Smooth muscle cell (in vitro differentiated cells): ENCODE results near the gene LYPD5. TPM values are rescaled to one million over a fixed set of nuclear protein-coding genes. Genes with fewer than 3 reads are reported as not detected.

Experiments
- DNase-seq: peaks from one replicate; lab custom pipeline; 2025; ENCODE audit not compliant: unreplicated experiment; lab: John Stamatoyannopoulos, UW
- H2AFZ ChIP-seq: fragments of 200-600 bp; sonication (generic); 2 replicates; pipeline ENCODE4 v1.6.0; 2016; ENCODE audit warnings: antibody characterized with exemption, low read depth, mild to moderate bottlenecking
- H3F3A ChIP-seq: fragments of 200-600 bp; sonication (generic); 2 replicates; pipeline ENCODE4 v1.6.0; 2017; ENCODE audit warnings: antibody characterized with exemption, low read depth
- H3K27ac ChIP-seq: fragments of 200-600 bp; sonication (generic); 2 replicates; pipeline ENCODE4 v1.5.1; 2016; ENCODE audit warnings: low read depth, mild to moderate bottlenecking
- H3K27me3 ChIP-seq: fragments of 200-600 bp; sonication (generic); 2 replicates; pipeline ENCODE4 v1.6.1; 2016; ENCODE audit warnings: low read depth, mild to moderate bottlenecking
- H3K36me3 ChIP-seq: fragments of 200-600 bp; sonication (generic); 2 replicates; pipeline ENCODE4 v1.5.1; 2016; ENCODE audit warnings: low read depth
- H3K4me1 ChIP-seq: fragments of 200-600 bp; sonication (generic); 2 replicates; pipeline ENCODE4 v1.5.1; 2016; ENCODE audit warnings: low read depth
- H3K4me2 ChIP-seq: fragments of 200-600 bp; sonication (generic); 2 replicates; pipeline ENCODE4 v1.6.0; 2016; ENCODE audit warnings: mild to moderate bottlenecking
- H3K4me3 ChIP-seq: fragments of 200-600 bp; sonication (generic); 2 replicates; pipeline ENCODE4 v1.5.1; 2016; ENCODE audit warnings: mild to moderate bottlenecking
- H3K79me2 ChIP-seq: fragments of 200-600 bp; sonication (generic); 2 replicates; pipeline ENCODE4 v1.6.0; 2016; ENCODE audit warnings: low read depth, mild to moderate bottlenecking
- H3K9ac ChIP-seq: fragments of 200-600 bp; sonication (generic); 2 replicates; pipeline ENCODE4 v1.6.0; 2016; ENCODE audit warnings: low read depth
- H3K9me3 ChIP-seq: fragments of 200-600 bp; sonication (generic); replicated peaks from 2 replicates; pipeline ENCODE4 v1.5.1; 2016; ENCODE audit warnings: low read depth
- H4K20me1 ChIP-seq: fragments of 200-600 bp; sonication (generic); 2 replicates; pipeline ENCODE4 v1.6.0; 2016; ENCODE audit warnings: low read depth
- WGBS: methylation state at CpG from one replicate; pipeline ENCODE4 v1.1.7; 2016; ENCODE audit warnings: low lambda C conversion rate; 5-methylcytosine and 5-hydroxymethylcytosine counted together
- polyA plus RNA-seq: library from polyadenylated mRNA; unstranded; fragments of >200 nt; fragmentation: Nextera tagmentation; extraction: Ambion mirVana; gene quantifications from 2 replicates; pipeline ENCODE4 v1.2.1, GENCODE V29; 2016
- total RNA-seq: library from RNA; depleted of rRNA; stranded (reverse); fragments of >200 nt; gene quantifications from 2 replicates; pipeline ENCODE4 v1.2.3, GENCODE V29; 2014
- TF ChIP-seq, protein P1 (sequence below): fragments of 200-600 bp; sonication (generic); IDR thresholded peaks from 2 replicates; pipeline ENCODE4 v1.5.1; 2017; ENCODE audit warnings: borderline replicate concordance, mild to moderate bottlenecking, antibody characterized with exemption; ENCODE audit not compliant: insufficient read depth, poor library complexity, severe bottlenecking

The LYPD5 gene
- total and polyA plus RNA-seq, 2 experiments from 2014 or later = 2.7 to 3.1 TPM

DNA sequence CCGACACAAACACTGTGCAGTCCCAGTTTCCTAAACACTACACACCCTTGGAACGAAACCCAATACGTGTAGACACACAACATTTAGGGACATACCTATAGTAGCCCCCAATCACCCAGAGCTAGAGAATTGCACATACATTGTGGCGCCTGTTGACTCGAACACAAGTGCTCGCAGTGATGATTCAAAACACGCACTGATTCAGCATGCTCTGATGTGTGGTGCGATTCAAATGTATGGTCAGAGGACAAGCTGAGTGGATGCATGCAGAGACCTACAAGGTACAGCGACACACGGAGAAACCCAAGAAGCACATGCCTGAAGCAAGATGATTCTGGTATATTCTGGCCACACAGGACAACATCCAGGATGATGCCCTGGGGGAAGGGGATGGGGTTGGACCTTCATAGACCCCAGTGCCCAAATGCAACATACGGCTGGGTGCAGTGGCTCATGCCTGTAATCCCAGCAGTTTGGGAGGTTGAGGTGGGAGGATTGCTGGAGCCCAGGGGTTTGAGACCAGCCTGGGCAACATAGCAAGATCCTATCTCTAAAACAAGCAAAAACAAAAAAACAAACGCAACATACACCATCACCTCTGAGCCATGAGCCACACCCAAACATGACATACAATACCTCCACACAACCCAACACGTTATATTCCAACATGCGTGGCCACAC is 20.5 kb downstream of the LYPD5 start:
- no peak overlapping the region for H2AFZ ChIP-seq
- H3K9ac ChIP-seq = no peak overlapping the region
- no peaks in the 10 kb centered on the region for H4K20me1 ChIP-seq
- H3K27me3 ChIP-seq = no peaks in the 10 kb centered on the region
- TF ChIP-seq, protein P1, sequence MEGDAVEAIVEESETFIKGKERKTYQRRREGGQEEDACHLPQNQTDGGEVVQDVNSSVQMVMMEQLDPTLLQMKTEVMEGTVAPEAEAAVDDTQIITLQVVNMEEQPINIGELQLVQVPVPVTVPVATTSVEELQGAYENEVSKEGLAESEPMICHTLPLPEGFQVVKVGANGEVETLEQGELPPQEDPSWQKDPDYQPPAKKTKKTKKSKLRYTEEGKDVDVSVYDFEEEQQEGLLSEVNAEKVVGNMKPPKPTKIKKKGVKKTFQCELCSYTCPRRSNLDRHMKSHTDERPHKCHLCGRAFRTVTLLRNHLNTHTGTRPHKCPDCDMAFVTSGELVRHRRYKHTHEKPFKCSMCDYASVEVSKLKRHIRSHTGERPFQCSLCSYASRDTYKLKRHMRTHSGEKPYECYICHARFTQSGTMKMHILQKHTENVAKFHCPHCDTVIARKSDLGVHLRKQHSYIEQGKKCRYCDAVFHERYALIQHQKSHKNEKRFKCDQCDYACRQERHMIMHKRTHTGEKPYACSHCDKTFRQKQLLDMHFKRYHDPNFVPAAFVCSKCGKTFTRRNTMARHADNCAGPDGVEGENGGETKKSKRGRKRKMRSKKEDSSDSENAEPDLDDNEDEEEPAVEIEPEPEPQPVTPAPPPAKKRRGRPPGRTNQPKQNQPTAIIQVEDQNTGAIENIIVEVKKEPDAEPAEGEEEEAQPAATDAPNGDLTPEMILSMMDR = no peak
- no peaks in the 10 kb centered on the region for H3K36me3 ChIP-seq
- no peak overlapping the region for H3K27ac ChIP-seq
- H3K79me2 ChIP-seq = no peaks in the 10 kb centered on the region
- no peaks in the 10 kb centered on the region for H3K9me3 ChIP-seq
- WGBS = 94% methylated on average over 14 of the region's 14 CpGs
- H3K4me2 ChIP-seq = peak overlapping the region; percentile 44
- H3K4me3 ChIP-seq = no peak overlapping the region
- H3K4me1 ChIP-seq = peaks cover 4% of the 10 kb centered on the region
- no peaks in the 10 kb centered on the region for H3F3A ChIP-seq
- DNase-seq = no peak

DNA sequence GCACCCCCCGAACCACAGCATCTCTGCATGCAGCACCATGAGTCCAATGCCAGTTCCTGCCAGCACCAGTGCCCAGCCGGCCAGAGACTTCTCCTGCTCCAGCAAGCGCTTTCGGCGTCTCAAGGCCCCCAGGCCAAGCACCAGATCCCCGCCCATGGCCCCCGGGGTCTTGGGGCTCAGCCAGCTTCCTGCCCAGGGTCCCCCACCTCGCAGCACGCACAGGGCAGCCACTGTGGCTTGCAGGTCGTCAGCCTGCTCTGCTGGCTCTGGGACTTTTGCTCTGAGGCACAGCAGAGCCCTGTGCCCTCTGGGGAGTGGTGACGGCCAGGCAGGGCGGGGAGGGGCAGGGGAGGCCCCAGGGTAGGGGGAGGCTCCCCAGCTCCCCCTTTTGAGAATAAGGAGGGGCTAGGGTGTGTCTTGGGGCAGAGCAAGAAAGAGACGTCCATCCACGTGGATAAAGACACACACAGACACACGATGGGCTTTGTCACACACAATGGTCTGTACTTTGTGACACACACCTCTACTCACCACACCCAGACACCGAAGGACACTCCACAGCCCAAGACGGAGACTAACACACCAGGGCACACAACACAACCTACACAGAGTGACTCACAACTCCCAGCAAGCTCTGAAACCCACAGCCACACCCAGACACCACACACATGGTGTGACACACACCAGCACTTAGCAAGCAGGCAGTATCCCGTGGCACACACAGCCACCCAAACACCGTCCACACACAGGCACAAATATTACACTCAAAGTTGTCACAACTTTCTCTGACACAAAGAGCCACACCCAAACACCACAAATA is 21.3 kb downstream of the LYPD5 start, which contains the start of gene KCNN4:
Gene KCNN4, minus strand, starts transcription at position 268 of the 820 bp plus-strand sequence. Its CDS starts 112 bp downstream, at position 156.
- Histone ChIP-seq H2AFZ (no peak within 1 kb of the TSS), H3K9ac (no peak within 1 kb of the TSS), H3K4me1 (peaks cover 4% of the 10 kb centered on the region), H3K27ac (no peak within 1 kb of the TSS), H3K4me2 (peak within 1 kb of the TSS; percentile 44), H3K9me3 (no peaks in the 10 kb centered on the region), H4K20me1 (no peaks in the 10 kb centered on the region), H3K27me3 (no peaks in the 10 kb centered on the region), H3K79me2 (no peaks in the 10 kb centered on the region), H3K36me3 (no peaks in the 10 kb centered on the region), H3K4me3 (no peak within 1 kb of the TSS), H3F3A (no peaks in the 10 kb centered on the region)
- TF ChIP-seq, protein P1 = no peak
- DNase-seq = no peak
- 50% methylated on average over 18 of the region's 19 CpGs for WGBS

DNA sequence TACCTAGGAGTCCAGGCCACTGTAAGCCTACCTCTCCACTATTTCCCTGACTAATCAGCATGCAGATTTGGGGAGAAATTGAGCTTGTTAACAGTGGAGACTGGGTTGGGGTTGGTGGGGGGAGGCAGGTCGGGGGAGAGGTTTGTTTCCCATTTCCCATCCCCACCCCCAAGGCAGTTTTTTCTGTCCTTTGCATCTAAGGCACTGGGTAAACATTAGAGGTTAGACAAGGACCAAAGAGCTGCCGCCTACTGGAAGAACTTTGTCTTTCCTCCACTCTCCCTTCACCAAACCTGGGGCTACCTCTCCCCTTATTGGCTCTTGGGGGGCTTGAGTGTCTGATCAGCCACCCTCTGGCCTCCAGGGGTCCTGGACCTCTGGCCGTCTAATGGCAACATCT is 22.4 kb downstream of the LYPD5 start:
- Histone ChIP-seq H4K20me1 (no peaks in the 10 kb centered on the region), H3K4me1 (peaks cover under 1% of the 10 kb centered on the region), H2AFZ (no peak overlapping the region), H3K9me3 (no peaks in the 10 kb centered on the region), H3K36me3 (no peaks in the 10 kb centered on the region), H3K4me2 (no peak overlapping the region), H3K27me3 (peaks cover 8% of the 10 kb centered on the region), H3K4me3 (no peak overlapping the region), H3K9ac (no peak overlapping the region), H3F3A (no peaks in the 10 kb centered on the region), H3K79me2 (no peaks in the 10 kb centered on the region), H3K27ac (no peak overlapping the region)
- DNase-seq = no peak
- WGBS = 65% methylated on average over 3 of the region's 3 CpGs
- TF ChIP-seq, protein P1 = no peak
